HepG2 (cell line): ENCODE data around the gene CTDP1. TPM values are rescaled to one million over a fixed set of nuclear protein-coding genes. Genes with fewer than 3 reads are reported as not detected.

ENCODE experiments used
- ATAC-seq: fragments of 200-7000 bp; cut with Tn5 transposase; 3 replicates; pipeline ENCODE4 v1.9.1; 2020; ENCODE audit warnings: mild to moderate bottlenecking, moderate library complexity
- BruUV-seq: library from RNA; stranded (reverse); fragments of 400-500 nt; replicated peaks from 2 replicates; lab custom pipeline; 2021; lab: Mats Ljungman, UMichigan
- CTCF ChIA-PET: fragments of 300-600 bp; formaldehyde crosslinking; extraction: SDS; loops from one replicate; lab custom pipeline; 2021; ENCODE audit warnings: low total read pairs, inconsistent platforms, low intra/inter-chr PET ratio; lab: Yijun Ruan, JAX
- POLR2A ChIA-PET: fragments of 350-600 bp; sonication (Branson Sonifier 250); formaldehyde crosslinking; loops from one replicate; lab custom pipeline; 2020; ENCODE audit warnings: antibody characterized with exemption, inconsistent platforms; lab: Yijun Ruan, JAX
- DNase-seq: peaks from one replicate; pipeline ENCODE4 v3.0.0-alpha.2; 2015; ENCODE audit warnings: low spot score
- FAIRE-seq: peaks from 3 replicates; lab custom pipeline; 2011; peaks lifted over from hg19 to GRCh38; lab: Jason Lieb, UNC
- H2AFZ ChIP-seq: one replicate; pipeline ENCODE4 v1.6.1; 2011; ENCODE audit warnings: low read length, inconsistent platforms
- H3K27ac ChIP-seq: fragments of 300-600 bp; 3 replicates; pipeline ENCODE4 v1.8.0; 2011; ENCODE audit warnings: mixed run types, mild to moderate bottlenecking, mixed read lengths, low read length, inconsistent platforms; ENCODE audit not compliant: insufficient read depth; ENCODE audit errors: extremely low read length
- H3K27me3 ChIP-seq, 2 experiments: fragments of 200-600 bp in 1 of 2; 2 replicates in 1 of 2; 3 replicates in 1 of 2; pipeline versions ENCODE4 v1.6.0 to v1.8.0; 2011; ENCODE audit warnings: low read length in 2 of 2, mild to moderate bottlenecking in 2 of 2, moderate library complexity in 2 of 2, inconsistent platforms in 1 of 2; ENCODE audit not compliant: insufficient read depth in 2 of 2, control insufficient read depth in 1 of 2
- H3K36me3 ChIP-seq, 2 experiments: fragments of 200-600 bp in 1 of 2; replicated peaks in 1 of 2; 2 replicates in 1 of 2; 3 replicates in 1 of 2; pipeline versions ENCODE4 v1.5.1 to v1.8.0; 2011; ENCODE audit warnings: low read length in 2 of 2, inconsistent platforms in 1 of 2; ENCODE audit not compliant: insufficient read depth in 2 of 2, control insufficient read depth in 1 of 2
- H3K4me1 ChIP-seq: 2 replicates; pipeline ENCODE4 v1.5.1; 2012; ENCODE audit warnings: low read length, inconsistent platforms; ENCODE audit not compliant: insufficient read depth
- H3K4me2 ChIP-seq: 2 replicates; pipeline ENCODE4 v1.6.0; 2011; ENCODE audit warnings: low read depth, low read length, inconsistent platforms
- H3K4me3 ChIP-seq, 3 experiments: fragments of 200-600 bp in 1 of 3; sonication (generic), shearing (Covaris generic) in 1 of 3; replicated peaks in 1 of 3; 2 replicates each; pipeline ENCODE4 v1.5.1; 2011 to 2016; ENCODE audit warnings: low read length in 3 of 3, inconsistent platforms in 2 of 3, low read depth in 2 of 3, mild to moderate bottlenecking in 2 of 3, control low read depth in 1 of 3, mixed read lengths in 1 of 3; ENCODE audit not compliant: insufficient read depth in 1 of 3
- H3K79me2 ChIP-seq: one replicate; pipeline ENCODE4 v1.6.1; 2011; ENCODE audit warnings: low read length, inconsistent platforms; ENCODE audit not compliant: insufficient read depth
- H3K9ac ChIP-seq: 2 replicates; pipeline ENCODE4 v1.6.0; 2011; ENCODE audit warnings: mild to moderate bottlenecking, low read depth, low read length, inconsistent platforms; ENCODE audit not compliant: insufficient read depth
- H3K9me3 ChIP-seq: 2 replicates; pipeline ENCODE4 v1.5.1; 2012; ENCODE audit warnings: mild to moderate bottlenecking, low read length
- H4K20me1 ChIP-seq: 2 replicates; pipeline ENCODE4 v1.6.0; 2011; ENCODE audit warnings: inconsistent platforms, mild to moderate bottlenecking, low read length, moderate library complexity; ENCODE audit not compliant: insufficient read depth
- ATAD3A ChIP-seq: sonication (generic); formaldehyde crosslinking; IDR thresholded peaks from 2 replicates; pipeline ENCODE4 v1.4.0; 2020; ENCODE audit warnings: missing genetic modification reagents
- HNRNPUL1 ChIP-seq: fragments of 200-400 bp; formaldehyde crosslinking; IDR thresholded peaks from 2 replicates; pipeline ENCODE4 v1.6.1; 2017; ENCODE audit warnings: low read depth, mild to moderate bottlenecking, low read length, moderate library complexity
- KLF16 ChIP-seq, 2 experiments: sonication (generic) in 1 of 2; formaldehyde crosslinking in 1 of 2; IDR thresholded peaks; 2 replicates each; pipeline versions ENCODE4 v1.6.1 to v1.8.0; 2016 to 2023; ENCODE audit warnings: missing genetic modification reagents in 2 of 2, missing compliant biosample characterization in 1 of 2
- THAP11 ChIP-seq: IDR thresholded peaks from 2 replicates; pipeline ENCODE4 v1.6.1; 2016; ENCODE audit warnings: missing biosample characterization, missing genetic modification reagents
- ZNF569 ChIP-seq: sonication (generic); formaldehyde crosslinking; IDR thresholded peaks from 2 replicates; pipeline ENCODE4 v1.5.0; 2020; ENCODE audit warnings: mild to moderate bottlenecking, missing genetic modification reagents, moderate library complexity, borderline replicate concordance
- ZNF580 ChIP-seq: IDR thresholded peaks from 2 replicates; pipeline ENCODE4 v1.6.1; 2016; ENCODE audit warnings: low read depth, borderline replicate concordance
- WGBS: methylation state at CpG from one replicate; pipeline ENCODE4 v1.1.6; 2017; ENCODE audit warnings: low lambda C conversion rate; 5-methylcytosine and 5-hydroxymethylcytosine counted together
- in situ Hi-C: cut with HindIII; loops from 2 replicates; pipeline ENCODE4 v1.10.0; 2017; ENCODE audit warnings: low pct_unique_long_range_greater_than_20kb; ENCODE audit not compliant: extremely low pct_ligation_motif_present
- intact Hi-C: fragments of 100-400 bp; cut with micrococcal nuclease; formaldehyde crosslinking; loops from one replicate; pipeline ENCODE4 v1.10.0; 2022; ENCODE audit not compliant: unreplicated experiment
- polyA plus RNA-seq, 8 experiments: library from polyadenylated mRNA; depleted of rRNA in 3 of 8; stranded (reverse) in 7 of 8; unstranded in 1 of 8; fragments of >200 nt; fragmentation: Illumina TruSeq in 4 of 8; extraction: Trizol in 4 of 8; gene quantifications; 2 replicates each; pipeline versions ENCODE4 v1.2.1 to v1.2.3, GENCODE V29; 2011 to 2016; ENCODE audit warnings: low read depth in 4 of 8, missing spikeins in 1 of 8, mixed read lengths in 1 of 8; ENCODE audit not compliant: insufficient read depth in 1 of 8
- total RNA-seq, 5 experiments: library from RNA; depleted of rRNA; stranded (reverse); fragments of >200 nt; fragmentation: Illumina TruSeq; extraction: Trizol; gene quantifications; 2 replicates each; pipeline ENCODE4 v1.2.3, GENCODE V29; 2016; ENCODE audit warnings: low read depth in 1 of 5
- TF ChIP-seq, protein P1 (sequence below): sonication (generic); formaldehyde crosslinking; conservative IDR thresholded peaks from 2 replicates; pipeline ENCODE4 v1.8.0; 2022; ENCODE audit warnings: low read depth, missing genetic modification reagents

The CTDP1 gene
- total and polyA plus RNA-seq, 2 of the 13 experiments (the other 11 are each of a cell fraction or from before 2014, with no cell fraction given), result 6.9 to 11.0 TPM

DNA sequence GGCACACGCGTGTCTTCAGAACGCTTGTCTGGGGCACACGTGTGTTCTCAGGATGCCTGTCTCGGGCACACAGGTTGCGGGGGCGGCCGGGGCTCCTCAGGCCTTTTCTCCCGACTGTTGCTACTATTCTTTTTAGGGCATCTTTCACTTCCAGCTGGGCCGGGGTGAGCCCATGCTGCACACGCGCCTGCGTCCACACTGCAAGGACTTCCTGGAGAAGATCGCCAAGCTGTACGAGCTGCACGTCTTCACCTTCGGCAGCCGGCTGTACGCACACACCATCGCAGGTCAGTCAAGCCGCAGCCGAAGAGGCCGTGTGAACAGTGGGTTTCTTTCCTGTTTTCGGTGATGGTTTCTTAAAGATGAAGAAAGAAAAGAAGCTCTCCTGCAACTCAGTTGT lies 25.0 kb downstream of the CTDP1 start (continued):
- TF ChIP-seq, protein P1, sequence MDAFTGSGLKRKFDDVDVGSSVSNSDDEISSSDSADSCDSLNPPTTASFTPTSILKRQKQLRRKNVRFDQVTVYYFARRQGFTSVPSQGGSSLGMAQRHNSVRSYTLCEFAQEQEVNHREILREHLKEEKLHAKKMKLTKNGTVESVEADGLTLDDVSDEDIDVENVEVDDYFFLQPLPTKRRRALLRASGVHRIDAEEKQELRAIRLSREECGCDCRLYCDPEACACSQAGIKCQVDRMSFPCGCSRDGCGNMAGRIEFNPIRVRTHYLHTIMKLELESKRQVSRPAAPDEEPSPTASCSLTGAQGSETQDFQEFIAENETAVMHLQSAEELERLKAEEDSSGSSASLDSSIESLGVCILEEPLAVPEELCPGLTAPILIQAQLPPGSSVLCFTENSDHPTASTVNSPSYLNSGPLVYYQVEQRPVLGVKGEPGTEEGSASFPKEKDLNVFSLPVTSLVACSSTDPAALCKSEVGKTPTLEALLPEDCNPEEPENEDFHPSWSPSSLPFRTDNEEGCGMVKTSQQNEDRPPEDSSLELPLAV, result no peak

DNA sequence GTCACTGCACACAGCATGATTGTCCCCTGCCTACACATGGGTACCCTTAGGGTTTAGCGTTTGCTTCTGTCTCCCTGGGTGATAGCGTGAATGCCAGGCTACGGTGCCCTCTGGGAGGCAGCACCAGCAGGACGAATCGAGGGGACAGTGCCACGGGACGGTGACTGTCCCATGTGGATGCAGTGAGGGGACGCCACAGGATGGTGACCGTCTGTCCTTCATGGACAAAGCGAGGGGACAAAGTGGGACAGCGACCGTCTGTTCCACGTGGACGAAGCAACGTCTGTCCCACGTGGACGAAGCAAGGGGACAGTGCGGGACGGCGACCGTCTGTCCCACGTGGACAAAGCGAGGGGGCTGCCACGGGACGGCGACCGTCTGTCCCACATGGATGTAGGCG lies 25.7 kb downstream of the CTDP1 start:
- H3K27me3 ChIP-seq, result no peaks in the 10 kb centered on the region
- no peak overlapping the region for H3K9ac ChIP-seq
- H2AFZ ChIP-seq, result no peak overlapping the region
- no peak for ATAC-seq
- in situ Hi-C loops, result no loop called here
- H3K79me2 ChIP-seq, result peaks cover 3% of the 10 kb centered on the region
- no peak for FAIRE-seq
- H4K20me1 ChIP-seq, result no peaks in the 10 kb centered on the region; the same call in 1 of the 2 replicates
- H3K4me3 ChIP-seq, result no peak overlapping the region
- no peak for DNase-seq
- H3K27ac ChIP-seq, result no peak overlapping the region
- POLR2A ChIA-PET, result no interaction called here
- CTCF ChIA-PET, result no interaction called here
- BruUV-seq, result no TSS peak
- H3K36me3 ChIP-seq, result peaks cover 18 to 72% of the 10 kb centered on the region in 2 experiments; a peak in 4 of 5 replicates
- no peaks in the 10 kb centered on the region for H3K9me3 ChIP-seq
- 96% methylated on average over 28 of the region's 28 CpGs for WGBS
- no peak for TF ChIP-seq ZNF569 (CRISPR knock-in tag)
- TF ChIP-seq KLF16 (CRISPR knock-in tag; IDR thresholded peaks at IDR 0.05), result no peak
- no peak for TF ChIP-seq ATAD3A (CRISPR knock-in tag)
- no peak for TF ChIP-seq HNRNPUL1
- TF ChIP-seq ZNF580 (CRISPR knock-in tag), result no peak
- no peak for TF ChIP-seq THAP11 (CRISPR knock-in tag)
- no peaks in the 10 kb centered on the region for H3K4me1 ChIP-seq
- no peak overlapping the region for H3K4me2 ChIP-seq
- intact Hi-C loops, result no loop called here
